ENCODE data around the gene CD4.

DNA sequence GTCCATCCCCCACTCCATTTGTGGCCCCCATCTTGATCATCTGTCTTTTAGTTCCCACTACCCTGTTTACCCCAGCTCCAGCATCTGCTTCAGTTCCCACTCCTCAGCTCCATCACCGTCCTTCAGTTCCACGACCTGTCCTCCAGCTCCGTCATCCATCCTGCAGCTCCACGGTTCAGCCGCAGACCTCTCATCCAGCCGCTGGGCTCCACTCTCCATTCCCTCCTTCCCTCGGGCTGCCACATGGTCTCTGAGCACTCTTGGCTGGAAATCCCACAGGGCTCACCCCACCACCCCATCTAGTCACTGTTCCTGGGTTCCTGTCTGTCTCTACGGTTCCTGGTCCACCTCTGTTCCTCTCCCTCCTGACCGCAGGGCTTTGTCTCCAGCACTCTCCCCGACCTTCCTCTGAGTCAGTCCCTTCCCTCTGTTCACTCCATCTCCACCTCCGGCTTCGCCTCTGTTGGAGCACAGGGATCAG lies 35.6 kb downstream of the CD4 start:
- TF ChIP-seq, protein P1, sequence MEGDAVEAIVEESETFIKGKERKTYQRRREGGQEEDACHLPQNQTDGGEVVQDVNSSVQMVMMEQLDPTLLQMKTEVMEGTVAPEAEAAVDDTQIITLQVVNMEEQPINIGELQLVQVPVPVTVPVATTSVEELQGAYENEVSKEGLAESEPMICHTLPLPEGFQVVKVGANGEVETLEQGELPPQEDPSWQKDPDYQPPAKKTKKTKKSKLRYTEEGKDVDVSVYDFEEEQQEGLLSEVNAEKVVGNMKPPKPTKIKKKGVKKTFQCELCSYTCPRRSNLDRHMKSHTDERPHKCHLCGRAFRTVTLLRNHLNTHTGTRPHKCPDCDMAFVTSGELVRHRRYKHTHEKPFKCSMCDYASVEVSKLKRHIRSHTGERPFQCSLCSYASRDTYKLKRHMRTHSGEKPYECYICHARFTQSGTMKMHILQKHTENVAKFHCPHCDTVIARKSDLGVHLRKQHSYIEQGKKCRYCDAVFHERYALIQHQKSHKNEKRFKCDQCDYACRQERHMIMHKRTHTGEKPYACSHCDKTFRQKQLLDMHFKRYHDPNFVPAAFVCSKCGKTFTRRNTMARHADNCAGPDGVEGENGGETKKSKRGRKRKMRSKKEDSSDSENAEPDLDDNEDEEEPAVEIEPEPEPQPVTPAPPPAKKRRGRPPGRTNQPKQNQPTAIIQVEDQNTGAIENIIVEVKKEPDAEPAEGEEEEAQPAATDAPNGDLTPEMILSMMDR (IDR thresholded peaks at IDR 0.05) = no peak
- TF ChIP-seq POLR2A (IDR thresholded peaks at IDR 0.05; ENCODE audit: low read depth) (no peak), POLR2AphosphoS5 (IDR thresholded peaks at IDR 0.05) (no peak)

Data from esophagus muscularis mucosa (tissue), 3 donors.